Airway epithelial cell (primary cell): ENCODE measurements around the gene FOXJ1. TPM values are rescaled to one million over a fixed set of nuclear protein-coding genes. Genes with fewer than 3 reads are reported as not detected.

Experiments used
- total RNA-seq: library from RNA; depleted of rRNA; stranded (reverse); fragments of >200 nt; gene quantifications from 2 replicates; pipeline ENCODE4 v1.2.3, GENCODE V29; 2015

The FOXJ1 gene
- total RNA-seq: not detected in 2 replicates

GRCh38 chr17:76141212-76142038 lies at the start of gene FOXJ1:
Gene FOXJ1 (minus strand): TSS chr17:76141245. CDS start chr17:76140395, 850 bp downstream.

GRCh38 chr17:76103274-76104139 lies 37.5 kb downstream of the FOXJ1 start, which contains the start of gene EXOC7:
Gene EXOC7 (minus strand): TSS chr17:76103787. CDS start chr17:76103692, 95 bp downstream.

Other genes with a start within 250 kb of the FOXJ1 start
- gene TRIM65, start 244.3 kb downstream of the FOXJ1 start, total RNA-seq: 28.1 and 28.6 TPM in 2 replicates
- 31.9 and 35.0 TPM in 2 replicates for gene MRPL38, start 236.4 kb downstream of the FOXJ1 start, total RNA-seq
- gene FBF1, start 200.2 kb downstream of the FOXJ1 start, total RNA-seq: 10.6 and 11.6 TPM in 2 replicates
- gene ACOX1, start 162.1 kb downstream of the FOXJ1 start, total RNA-seq: 30.5 and 33.6 TPM in 2 replicates
- 13.0 and 20.4 TPM in 2 replicates for gene TEN1, start 162.0 kb downstream of the FOXJ1 start, total RNA-seq
- gene CDK3, start 140.4 kb downstream of the FOXJ1 start, total RNA-seq: 0.56 TPM in 1 of 2 replicates, not detected in the other
- 101 and 120 TPM in 2 replicates for gene EVPL, start 113.9 kb downstream of the FOXJ1 start, total RNA-seq
- gene SRP68, start 68.7 kb downstream of the FOXJ1 start, total RNA-seq: 39.3 and 53.4 TPM in 2 replicates
- gene GALR2, start 66.5 kb downstream of the FOXJ1 start, total RNA-seq: 0.14 and 0.78 TPM in 2 replicates
- not detected in 2 replicates for gene ZACN, start 62.1 kb downstream of the FOXJ1 start, total RNA-seq
- 36.3 and 55.8 TPM in 2 replicates for gene EXOC7, start 37.5 kb downstream of the FOXJ1 start, total RNA-seq
- 0.07 and 1.4 TPM in 2 replicates for gene RNF157, start 99.2 kb upstream of the FOXJ1 start, total RNA-seq
- 11.7 and 13.0 TPM in 2 replicates for gene UBALD2, start 124.1 kb upstream of the FOXJ1 start, total RNA-seq
- 0.78 and 1.3 TPM in 2 replicates for gene QRICH2, start 167.0 kb upstream of the FOXJ1 start, total RNA-seq
- gene PRPSAP1, start 212.7 kb upstream of the FOXJ1 start, total RNA-seq: 34.9 and 45.1 TPM in 2 replicates
- 95.6 and 114 TPM in 2 replicates for gene SPHK1, start 243.4 kb upstream of the FOXJ1 start, total RNA-seq